Stimulated activated CD4-positive, alpha-beta T cell treated with anti-CD3 and anti-CD28 coated beads, Interleukin-4, amount 100 ng/mL, for 4 hours (primary cell): ENCODE results near the gene ZCCHC3.

Experiments
- DNase-seq, 2 experiments: peaks; one replicate each; pipeline ENCODE4 v3.0.0-alpha.2; 2020

ZCCHC3 gene

DNA sequence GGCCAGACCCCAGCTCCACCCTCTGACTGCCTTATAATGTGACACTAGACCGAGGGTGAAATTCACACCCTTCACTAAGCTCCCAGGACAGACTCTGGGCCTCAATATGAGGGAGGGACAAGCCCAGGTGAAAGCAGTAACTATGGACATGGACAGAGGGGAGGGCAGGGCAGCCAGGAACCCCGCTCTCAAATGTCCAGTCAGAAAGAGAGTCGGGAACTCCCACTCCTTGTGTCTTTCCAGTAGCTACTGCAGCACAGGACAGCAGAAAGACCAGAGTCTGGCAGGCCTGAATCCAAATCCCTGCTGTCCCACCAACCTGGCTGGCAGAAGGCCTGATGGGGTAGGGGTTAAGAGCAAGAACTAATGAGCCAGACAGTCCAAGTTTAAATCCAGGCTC lies 13.2 kb upstream of the ZCCHC3 start:
- DNase-seq: no peak

DNA sequence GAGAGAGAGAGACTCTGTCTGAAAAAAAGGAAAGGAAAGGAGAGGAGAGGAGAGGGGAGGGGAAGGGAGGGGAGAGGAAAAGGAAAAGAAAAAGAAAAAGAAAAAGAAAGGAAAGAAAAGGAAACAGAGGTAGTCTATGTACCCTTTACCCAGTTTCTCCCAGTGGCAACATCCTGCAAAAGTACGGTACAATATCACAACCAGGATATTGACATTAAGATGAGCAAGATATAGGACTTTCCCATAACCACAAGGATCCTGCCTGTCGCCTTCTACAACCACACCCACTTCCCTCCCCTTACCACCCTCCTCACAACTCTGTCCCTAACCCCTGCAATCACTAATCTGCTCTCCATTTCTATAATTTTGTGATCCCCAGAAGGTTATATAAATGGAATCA lies 10.9 kb upstream of the ZCCHC3 start:
- no peak for DNase-seq

DNA sequence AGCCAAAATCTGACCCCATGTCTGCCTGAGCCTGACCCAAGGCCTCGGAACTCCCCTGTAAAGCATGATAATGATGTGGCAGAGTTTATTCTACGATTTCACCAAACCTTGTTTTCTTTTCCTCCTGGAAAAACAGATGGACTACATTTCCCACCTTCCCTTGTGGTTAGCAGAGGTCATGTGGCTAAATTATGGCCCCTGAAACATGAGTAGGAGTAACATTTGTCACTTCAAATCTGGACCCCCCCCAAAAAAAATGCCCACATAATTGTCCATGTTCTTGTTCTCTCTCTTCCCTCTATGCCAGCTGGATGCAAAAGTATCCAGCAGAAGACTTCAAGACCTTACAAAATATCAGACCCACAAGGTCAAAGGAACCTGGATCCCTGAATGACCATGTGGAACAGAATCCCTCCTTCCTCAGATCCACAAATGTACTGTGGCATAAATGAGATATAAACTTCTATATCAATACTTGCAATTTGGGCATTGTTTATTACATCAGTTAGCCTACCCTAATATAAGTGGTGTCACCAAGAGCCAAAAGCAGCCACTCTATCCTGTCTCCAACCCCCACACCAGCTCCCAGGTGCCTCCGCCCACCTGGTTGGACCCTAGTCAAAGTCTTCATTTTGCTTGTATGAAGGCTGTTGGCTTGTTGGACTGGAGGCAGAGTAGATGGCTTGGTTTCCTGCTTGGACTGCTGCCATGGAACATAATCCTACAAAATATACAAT lies 8.2 kb upstream of the ZCCHC3 start:
- DNase-seq: no peak

DNA sequence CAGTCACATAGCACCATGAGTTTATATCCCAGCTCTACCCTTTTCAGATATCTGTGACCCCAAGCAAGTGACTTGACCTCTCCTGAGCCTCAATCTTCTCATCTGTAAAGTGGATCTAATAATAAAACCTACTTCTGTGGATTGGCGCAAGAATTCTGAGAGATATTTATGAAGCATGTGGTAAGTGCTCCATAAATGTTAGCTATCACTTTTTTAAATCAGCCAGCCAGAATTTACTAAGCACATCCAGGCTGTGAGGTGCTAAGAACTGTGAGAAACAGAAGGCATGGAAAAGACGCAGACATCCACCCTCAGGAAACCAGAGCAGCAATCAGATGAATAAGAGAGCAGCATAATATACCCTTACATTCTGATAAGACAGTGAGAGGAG lies 7.7 kb upstream of the ZCCHC3 start:
- no peak for DNase-seq

DNA sequence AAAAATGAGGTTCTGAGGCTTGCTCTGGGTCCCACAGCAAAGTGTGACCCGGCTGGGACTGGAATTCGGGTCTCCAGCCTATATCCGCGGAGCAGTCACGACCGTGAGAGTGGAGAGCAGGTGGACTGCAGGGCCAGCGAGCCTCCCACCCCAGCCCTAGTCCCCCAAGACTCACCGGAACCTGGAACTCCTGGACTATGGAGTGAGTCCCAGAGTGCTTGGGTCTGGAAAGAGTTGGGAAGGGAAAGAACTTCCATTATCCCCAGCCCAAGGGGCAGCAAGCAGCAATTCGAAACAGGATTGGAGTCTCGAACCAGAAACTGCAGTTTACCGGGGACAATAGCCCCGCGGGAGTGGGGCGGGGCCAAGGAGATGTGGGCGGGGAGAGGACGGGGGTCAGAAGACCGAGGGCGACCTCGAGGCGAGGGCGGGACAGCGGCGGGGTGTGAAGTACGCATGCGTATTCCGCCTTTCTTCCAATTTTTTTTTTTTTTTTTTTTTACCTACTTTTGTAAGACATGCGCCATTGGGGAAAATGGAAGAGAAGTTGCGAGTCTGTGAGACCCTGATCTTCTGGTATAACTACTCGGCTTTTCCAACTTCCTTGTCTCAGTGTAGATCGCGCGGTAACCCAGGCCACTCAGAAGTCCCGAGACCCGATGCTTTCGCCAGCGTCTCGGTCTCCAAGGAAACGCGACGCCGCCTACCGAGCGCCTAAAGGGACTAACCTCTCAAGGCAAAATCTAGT lies 7.1 kb upstream of the ZCCHC3 start, which contains the start of gene C20orf96:
Gene C20orf96, minus strand, starts transcription at position 667 of the 748 bp plus-strand sequence. Its CDS starts 140 bp downstream, at position 527.
- peak; percentile 84 for DNase-seq

DNA sequence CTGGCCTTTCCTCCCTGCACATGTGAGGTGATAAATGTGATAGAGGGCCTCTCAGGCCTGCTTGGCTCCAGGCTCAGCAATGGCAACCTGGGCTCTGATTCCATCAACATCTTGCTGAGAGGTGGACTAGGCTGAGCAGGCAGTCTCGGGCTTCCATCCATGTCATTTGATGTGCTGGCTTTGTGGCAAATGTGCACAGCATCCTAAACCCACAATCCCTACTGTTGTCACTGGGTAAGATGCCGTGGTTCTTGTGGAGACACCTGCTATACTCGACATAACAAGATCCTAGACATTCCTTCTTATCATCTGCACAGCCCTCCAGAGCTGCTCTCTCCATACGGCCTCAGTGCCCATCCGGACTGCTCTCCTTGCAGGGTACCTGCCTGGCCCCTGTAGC lies 2.8 kb upstream of the ZCCHC3 start:
- DNase-seq: no peak

DNA sequence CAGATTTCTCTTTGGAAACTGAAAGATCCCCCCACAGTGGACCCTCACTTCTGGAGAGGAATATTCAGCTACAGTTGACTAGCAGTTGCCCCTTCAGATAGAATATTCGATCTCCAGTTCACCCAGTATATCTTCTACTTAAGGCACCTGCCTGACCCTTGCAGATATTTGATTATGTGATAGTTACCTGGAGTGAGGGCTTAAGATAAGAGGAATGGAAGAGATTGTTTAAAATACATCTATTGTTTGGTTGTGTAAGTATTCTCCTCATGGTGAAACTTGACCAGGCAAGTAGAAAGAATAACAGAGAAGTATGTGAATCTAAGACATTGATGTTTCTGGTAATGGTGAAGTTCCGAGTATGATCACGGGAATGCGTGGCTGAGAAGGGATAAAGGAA lies 1.6 kb upstream of the ZCCHC3 start:
- no peak for DNase-seq

DNA sequence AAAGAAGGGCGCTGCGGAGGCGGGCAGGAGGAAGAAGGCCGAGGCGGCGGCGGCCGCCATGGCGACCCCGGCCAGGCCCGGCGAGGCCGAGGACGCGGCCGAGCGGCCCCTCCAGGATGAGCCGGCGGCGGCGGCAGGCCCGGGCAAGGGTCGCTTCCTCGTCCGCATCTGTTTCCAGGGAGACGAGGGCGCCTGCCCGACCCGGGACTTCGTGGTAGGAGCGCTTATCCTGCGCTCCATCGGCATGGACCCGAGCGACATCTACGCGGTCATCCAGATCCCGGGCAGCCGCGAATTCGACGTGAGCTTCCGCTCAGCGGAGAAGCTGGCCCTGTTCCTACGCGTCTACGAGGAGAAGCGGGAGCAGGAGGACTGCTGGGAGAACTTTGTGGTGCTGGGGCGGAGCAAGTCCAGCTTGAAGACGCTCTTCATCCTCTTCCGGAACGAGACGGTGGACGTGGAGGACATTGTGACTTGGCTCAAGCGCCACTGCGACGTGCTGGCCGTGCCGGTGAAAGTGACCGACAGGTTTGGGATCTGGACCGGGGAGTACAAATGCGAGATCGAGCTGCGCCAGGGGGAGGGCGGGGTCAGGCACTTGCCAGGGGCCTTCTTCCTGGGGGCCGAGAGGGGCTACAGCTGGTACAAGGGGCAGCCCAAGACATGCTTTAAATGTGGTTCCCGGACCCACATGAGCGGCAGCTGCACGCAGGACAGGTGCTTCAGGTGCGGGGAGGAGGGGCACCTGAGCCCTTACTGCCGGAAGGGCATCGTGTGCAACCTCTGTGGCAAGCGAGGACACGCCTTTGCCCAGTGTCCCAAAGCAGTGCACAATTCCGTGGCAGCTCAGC lies 780 bp downstream of the ZCCHC3 start:
- peak; percentile 31 to 32 for DNase-seq

DNA sequence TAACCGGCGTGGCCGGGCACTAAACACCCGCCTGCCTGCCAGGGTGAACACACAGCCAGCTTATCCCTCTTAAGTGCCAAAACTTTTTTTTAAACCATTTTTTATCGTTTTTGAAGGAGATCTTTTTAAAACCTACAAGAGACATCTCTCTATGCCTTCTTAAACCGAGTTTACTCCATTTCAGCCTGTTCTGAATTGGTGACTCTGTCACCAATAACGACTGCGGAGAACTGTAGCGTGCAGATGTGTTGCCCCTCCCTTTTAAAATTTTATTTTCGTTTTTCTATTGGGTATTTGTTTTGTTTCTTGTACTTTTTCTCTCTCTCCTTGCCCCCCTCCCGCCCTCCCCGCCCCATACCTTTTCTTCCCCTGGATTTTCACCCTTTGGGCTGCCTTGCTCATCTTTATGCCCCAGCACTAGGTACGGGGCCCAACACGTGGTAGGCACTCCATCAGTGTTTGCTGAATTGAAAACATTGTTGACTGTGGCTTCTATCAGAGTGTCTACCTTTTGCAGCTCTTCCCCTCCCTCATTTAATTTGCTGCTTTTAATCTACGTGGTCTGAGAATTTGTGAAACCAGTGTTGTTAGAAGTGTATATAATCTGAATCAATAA lies 1.5 kb downstream of the ZCCHC3 start:
- DNase-seq: no peak

DNA sequence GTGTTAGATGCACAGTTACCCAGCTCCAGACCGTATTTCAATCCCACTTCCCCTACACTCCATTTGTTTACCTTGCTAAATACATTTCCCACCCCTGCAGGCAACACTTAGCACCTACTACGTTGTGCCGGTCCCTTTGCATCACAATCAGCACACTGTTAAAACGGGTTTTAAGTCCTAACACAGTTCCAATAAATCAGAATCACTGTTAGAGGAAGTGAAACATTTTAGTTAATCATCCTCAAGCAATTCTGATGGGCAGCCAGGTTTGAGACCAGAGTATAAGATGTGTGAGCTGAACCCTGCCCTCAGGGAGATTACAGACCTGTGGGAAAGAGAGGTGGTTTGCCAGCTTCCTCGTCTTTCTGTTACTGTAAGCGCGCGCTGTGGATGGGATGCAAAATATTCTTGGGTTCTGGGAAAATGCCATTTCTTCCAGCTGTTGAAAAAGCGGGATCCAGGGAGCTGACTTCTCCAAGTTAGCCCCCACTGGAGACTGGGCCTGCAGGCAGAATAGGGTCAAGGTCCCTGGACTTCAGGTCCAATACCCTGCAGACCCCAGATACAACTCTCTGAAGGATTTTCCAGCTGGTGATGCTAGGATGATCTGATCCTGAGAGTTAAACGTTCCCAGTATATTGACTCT lies 3.1 kb downstream of the ZCCHC3 start:
- no peak for DNase-seq

DNA sequence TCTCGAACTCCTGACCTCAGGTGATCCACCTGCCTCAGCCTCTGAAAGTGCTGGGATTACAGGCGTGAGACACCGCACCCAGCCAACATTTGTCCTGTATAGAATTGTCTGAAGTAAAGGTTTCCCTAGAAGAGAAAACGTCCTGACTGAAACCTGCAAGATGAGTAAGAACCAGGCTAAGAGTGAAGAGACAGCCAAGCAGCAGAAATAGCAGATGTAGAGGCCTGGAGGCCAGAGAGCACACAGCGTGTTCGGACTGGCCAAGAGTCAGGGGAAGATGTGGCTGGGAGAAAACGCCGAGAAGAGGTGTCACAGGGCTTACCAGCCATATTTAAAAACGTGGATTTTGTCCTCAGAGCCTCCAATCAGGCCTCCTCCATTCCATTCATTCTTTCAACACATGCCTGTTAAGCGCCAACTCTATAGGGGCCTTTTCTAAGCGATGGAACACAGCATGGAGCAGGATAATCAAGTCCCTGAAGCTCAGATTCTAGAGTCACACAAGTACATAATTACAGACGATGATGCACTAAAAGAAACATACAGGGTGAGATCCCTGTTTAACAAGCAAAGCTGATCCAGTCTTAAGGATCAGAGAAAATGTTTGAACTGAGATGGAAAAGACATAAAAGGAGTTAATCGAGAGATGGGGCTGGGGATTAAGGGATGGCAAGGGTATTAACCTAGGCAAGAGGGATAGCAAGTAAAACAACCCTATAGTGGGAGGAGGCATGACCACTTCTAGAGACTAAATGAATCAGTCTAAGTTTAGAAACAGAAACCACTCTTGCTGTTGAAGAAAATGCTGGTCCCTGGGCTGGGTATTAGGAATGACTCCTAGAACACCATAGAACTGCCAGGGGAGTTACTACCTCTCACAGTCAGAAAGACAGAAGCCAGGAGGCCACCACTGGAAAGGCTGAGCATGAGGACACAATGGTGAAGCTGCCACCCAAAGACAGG lies 4.8 kb downstream of the ZCCHC3 start:
- DNase-seq: no peak

DNA sequence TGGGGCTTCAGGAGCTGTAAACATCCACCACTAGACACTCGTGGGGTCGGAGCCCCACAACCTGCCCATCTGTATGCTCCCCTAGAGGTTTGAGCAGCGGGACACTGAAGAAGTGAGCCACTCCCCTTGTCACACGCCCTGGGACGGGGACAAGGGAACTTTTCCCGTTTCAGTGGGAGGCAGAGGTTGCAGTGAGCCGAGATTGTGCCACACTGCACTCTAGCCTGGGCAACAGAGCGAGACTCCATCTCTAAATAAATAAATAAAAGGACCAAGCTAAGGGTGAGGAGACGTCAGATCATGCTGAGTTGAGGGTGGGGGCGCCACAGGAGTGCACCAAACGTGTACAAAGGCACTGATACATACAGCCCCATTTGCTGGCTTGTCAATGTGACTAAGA lies 8.4 kb downstream of the ZCCHC3 start:
- no peak for DNase-seq

DNA sequence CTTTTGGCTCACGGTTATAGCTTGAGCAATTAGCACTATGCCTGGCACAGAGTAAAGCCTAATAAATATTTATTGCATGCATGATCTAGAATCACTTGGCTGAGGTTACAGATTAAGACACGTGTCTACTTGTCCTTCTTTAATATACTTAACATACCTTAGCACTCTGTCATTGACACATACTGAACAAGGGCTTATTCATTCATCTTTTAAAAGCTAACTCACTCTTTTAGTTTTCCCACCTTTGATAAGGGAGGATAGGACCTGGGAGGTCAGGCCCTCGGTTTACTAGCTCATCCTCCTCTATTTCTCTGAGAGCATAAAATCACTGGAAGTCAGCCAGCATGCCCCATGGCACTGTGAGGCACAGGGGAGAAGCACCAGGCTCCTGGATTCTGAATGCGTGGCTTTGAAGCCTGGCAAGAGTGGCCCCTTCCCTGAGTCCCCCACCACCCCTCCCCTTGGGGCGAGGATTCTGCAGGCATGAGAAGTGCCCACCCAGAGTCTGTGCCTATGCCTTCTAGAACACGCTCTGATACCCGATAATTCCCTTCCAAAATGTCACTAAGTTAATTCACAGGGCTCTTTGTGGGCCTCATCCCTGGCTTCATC lies 11.2 kb downstream of the ZCCHC3 start:
- no peak for DNase-seq

DNA sequence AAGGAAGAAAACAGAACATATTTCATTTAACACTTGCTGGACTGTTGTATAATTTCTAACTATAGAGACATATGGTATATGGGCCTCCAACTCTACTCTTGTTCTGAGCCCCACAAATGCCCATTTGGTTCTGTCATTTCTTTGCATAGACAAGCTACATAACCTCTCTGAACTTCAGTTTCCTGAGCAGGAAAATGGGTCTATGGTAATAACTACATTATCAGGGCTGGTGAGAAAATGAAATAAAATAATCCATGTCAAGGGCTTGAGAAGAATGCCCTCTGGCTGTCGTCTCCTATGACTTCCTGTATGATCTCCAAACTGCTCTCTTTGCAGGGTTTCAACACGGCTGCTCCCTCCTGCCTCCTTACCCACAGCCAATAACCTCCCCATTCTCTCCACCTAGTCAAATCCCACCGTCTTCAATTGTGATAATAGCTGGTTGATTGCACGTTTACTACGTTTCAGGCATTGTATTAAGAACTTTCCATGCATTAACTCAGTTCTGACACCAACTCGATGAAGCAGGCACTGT lies 12.0 kb downstream of the ZCCHC3 start:
- DNase-seq: no peak

DNA sequence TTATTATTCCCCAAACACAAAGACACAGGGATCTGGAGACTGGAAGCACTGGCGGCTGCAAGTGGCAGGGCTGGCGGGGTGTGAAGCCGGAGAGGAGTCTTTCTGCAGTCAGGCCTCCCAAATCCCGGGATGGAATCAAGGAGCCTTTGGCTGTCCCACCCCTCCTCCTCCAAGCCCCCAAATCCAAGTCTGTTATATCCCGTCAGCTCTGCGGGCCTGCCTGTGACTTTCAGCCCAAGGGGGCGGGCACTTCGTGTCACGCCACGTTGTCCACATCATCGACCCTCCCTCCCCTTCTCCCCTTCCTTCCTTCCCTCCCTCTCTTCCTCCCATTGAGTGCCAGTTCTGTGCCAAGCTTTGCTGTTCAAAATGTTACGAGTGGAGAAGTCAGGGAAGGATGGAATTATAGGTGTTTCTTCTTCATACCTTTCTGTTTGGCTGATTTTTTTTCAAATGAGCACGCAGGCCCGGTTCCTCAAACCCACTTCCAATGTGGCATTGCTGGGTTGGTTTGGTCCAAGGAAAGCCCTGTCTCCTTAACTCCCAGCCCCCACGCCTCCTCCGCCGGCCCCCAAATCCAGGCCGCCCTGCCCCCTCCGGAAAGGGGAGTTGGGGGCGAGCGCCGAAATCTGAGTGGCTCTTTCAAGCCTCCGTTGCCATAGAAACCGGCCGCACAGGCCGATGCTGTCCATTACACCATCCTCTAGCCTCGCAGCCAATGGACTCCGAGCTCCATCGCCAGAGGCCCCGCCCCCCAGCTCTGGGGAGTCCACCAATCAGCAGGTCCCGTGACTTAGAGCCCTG lies 12.7 kb downstream of the ZCCHC3 start:
- peak; percentile 78 to 83 for DNase-seq

DNA sequence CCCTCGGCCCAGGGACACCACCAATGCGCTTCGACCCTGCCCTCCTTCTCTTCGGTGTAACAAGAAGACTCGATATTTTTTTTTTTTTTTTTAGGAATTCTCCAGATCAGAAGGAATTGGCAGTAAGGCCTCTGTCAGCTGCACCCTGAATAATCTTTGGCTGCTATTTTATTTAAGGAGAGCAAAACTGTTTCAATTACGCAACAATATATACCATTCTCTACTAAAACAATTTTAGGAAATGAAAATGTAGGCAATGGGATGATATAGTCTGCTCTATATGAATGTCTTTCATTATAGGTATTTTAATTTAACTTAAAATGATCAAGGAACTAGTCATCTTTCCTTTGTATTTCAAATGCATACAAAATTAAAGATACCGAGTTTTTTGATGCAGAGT lies 13.3 kb downstream of the ZCCHC3 start:
- DNase-seq: no peak

DNA sequence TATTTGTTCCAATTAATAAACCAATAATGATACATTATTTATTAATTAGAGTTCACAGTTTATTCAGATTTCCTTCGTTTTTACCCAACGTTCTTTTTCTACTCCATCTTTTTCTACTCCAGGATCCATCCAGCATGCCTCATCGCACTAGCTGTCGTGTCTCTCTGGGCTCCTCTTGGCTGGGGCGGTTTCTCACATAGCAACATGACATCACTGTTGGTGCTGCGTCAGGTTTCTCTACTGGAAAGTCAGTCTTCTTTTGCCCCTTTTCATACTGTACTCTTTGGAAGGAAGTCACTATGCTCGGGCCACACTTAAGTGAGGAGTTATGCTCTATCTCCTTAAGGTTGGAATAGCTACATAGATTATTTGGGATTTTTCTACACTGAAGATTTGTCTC lies 14.2 kb downstream of the ZCCHC3 start:
- no peak for DNase-seq

DNA sequence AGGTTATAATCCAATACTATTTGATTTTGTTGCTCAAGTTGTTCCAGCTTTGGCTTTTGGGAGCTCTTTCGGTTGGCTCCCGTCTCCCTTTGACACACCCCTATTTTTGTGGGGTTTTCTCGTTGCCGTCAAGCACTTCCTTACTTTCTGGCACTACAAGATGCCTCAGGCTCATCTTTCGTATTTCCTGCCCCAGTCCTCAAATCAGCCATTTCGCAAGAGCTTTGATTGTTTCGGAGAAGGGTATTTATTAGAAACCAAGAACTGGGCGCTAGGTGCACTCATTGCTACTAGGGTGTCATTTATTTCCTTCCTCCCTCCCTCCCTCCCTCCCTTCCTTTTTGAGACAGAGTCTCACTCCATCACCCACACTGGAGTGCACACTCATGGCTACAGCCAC lies 14.7 kb downstream of the ZCCHC3 start:
- no peak for DNase-seq

DNA sequence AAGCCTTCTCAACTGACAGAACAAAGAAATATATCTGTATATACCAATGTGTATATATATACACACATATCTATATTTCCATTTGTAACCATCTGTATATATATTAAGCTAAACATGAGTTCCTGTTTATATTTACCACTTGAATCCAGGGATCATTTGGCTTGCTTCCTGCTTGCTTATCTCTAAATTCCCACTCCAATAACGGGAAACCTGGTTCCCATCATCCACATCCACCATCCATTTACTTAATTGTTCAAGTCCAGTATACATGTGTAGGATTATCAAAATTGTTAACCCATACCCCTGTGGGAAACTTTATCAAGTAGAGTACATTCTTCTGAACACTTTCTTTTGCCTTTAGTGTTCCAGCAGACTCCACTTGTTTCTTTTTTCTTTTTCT lies 15.5 kb downstream of the ZCCHC3 start:
- no peak for DNase-seq

DNA sequence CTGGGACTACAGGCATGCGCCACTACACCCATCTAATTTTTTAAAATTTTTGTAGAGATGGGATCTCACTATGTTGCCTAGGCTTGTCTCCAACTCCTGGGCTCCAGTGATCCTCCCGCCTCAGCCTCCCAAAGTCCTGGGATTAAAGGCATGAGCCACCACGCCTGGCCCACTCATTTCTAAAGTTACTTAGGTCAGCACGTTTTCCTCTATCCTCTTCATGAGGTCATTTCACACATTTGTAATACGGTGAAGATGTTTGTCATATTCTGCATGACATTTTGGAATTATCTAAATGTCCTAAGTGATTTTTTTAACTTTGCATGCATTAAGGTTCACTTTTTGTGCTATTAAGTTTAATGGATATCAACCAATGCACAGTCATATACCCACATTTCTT lies 16.0 kb downstream of the ZCCHC3 start:
- no peak for DNase-seq
